GM13976 (cell line): ENCODE results near the gene EVX1.

Source experiments
- DNase-seq: peaks from one replicate; pipeline ENCODE4 v3.0.0; 2012; ENCODE audit warnings: low spot score
- in situ Hi-C: fragments of 300-500 bp; cut with MboI; formaldehyde crosslinking; loops from one replicate; pipeline ENCODE4 v1.12.0; 2022; ENCODE audit warnings: low sequenced_read_pairs, mixed read lengths, inconsistent platforms; ENCODE audit not compliant: unreplicated experiment
- TF ChIP-seq, protein P1 (sequence below): IDR thresholded peaks from 2 replicates; pipeline ENCODE4 v1.5.1; 2012; ENCODE audit warnings: borderline replicate concordance, mild to moderate bottlenecking; ENCODE audit not compliant: insufficient read depth; ENCODE audit errors: extremely low read depth, missing control alignments, control extremely low read depth

Gene EVX1

DNA sequence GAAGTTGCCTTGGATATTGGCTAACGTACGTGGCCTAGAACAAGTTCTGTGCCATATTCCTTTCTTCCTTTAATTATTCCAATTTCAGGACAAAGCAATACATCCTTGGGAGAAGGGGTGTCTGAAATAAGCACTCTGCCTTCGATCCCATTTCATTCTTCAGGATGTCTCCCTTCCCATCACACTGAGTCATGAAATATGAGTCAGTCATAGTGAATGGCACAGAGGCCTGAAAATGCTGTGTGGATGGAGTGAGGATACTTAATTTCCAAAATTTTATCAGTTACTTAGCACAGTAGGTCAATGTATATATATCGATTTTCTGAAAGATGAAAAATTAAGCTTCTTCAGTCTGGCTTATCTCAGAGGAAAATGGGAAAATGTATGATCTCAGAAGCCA is 19.5 kb downstream of the EVX1 start:
- DNase-seq, result no peak
- TF ChIP-seq, protein P1, sequence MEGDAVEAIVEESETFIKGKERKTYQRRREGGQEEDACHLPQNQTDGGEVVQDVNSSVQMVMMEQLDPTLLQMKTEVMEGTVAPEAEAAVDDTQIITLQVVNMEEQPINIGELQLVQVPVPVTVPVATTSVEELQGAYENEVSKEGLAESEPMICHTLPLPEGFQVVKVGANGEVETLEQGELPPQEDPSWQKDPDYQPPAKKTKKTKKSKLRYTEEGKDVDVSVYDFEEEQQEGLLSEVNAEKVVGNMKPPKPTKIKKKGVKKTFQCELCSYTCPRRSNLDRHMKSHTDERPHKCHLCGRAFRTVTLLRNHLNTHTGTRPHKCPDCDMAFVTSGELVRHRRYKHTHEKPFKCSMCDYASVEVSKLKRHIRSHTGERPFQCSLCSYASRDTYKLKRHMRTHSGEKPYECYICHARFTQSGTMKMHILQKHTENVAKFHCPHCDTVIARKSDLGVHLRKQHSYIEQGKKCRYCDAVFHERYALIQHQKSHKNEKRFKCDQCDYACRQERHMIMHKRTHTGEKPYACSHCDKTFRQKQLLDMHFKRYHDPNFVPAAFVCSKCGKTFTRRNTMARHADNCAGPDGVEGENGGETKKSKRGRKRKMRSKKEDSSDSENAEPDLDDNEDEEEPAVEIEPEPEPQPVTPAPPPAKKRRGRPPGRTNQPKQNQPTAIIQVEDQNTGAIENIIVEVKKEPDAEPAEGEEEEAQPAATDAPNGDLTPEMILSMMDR, result no peak
- in situ Hi-C loops, result no loop called here

DNA sequence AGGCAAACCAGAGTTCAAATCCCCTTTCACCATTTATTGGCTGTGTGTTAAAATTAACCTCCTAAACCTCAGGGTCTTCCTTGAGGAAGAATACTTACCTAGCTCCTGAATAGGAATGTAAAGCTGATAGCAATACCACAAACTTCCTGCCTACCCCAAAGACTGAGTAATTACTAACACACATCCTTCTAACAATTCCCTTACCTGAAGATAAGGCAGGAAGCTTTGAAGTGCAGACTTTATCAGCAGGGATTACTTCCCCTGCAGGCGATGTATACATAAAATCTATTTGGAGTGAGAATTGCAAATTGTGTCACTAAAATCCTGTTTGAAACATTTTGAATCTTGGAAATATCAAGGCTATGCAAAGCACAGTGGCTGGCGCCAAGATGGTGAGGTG is 21.2 kb downstream of the EVX1 start:
- DNase-seq, result no peak
- TF ChIP-seq, protein P1, result no peak
- in situ Hi-C loops, result no loop called here

DNA sequence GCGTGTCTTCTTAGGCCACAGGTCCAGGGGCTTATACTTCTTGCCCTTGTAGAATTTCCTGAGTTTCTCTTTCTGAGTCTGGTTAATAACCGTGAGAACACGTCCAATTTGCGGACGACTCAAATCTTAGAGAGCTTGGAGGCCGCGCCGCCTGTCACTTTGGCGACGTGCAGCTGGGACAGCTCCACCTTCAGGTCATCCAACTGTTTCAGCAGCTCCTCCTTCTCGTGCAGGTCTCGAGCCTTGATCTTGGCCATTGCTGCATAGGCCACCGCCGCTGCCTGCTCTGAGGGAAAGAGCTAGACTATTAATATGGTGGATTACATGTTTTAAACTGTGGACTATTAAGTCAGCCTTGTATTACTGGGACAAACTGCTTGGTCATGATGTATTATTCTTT is 26.9 kb downstream of the EVX1 start:
- no peak for DNase-seq
- TF ChIP-seq, protein P1, result no peak
- in situ Hi-C loops, result no loop called here

DNA sequence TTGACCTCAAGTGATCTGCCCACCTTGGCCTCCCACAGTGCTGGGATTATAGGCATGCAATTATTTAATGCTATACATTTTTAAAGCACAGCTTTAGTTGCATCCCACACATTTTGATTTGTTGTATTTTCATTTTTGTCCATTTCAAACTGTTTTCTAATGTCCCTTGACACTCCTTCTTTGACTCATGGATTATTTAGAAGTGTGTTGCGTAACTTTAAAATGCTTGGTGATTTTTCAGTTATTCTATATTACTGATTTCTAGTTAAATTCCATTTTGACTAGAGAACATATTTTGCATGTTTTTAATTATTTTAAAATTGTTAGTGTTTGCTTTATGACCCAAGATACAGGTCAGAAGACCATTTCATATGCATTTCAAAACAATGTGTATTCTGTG is 28.8 kb downstream of the EVX1 start:
- DNase-seq, result no peak
- TF ChIP-seq, protein P1, result no peak
- in situ Hi-C loops, result no loop called here

DNA sequence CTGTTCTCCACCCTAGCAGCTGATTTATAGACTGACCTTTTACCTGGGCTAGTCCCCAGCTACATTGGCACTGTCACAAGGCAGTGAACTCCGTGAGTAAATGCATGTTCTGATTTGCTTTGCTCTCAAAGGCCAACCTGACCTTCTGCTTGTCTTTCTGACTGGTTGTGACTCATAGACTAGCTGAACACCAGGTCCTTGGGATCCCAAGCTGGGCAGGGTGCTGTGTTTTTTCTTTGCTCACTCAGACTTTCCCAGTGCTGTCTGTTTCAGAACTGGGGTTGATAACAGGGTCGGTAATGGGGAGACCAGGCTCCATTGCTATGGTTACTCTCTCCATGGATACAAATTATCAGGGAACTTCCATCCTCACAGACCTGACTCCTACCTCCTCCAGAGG is 35.0 kb downstream of the EVX1 start:
- TF ChIP-seq, protein P1, result no peak
- in situ Hi-C loops, result no loop called here

DNA sequence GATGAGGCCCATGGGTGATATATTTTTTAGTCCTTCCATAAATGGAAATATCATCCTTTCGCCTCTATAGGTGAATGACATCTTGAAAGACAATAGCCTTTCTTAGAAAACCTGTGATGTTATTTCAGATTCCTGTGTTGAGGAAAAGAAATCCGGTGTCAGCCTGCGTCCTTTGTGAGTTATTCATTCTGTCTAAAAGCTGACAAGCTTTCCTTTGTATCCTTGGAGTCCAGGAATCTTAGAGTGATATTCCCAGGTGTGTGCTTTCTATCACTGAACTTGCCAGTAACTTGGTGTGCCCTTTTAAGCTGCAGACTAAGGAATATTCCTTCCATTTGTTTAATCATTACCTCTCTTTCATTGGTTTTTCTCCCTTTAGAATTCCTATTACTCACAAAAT is 41.0 kb downstream of the EVX1 start:
- TF ChIP-seq, protein P1, result no peak
- in situ Hi-C loops, result no loop called here
- DNase-seq, result no peak

More for the DNA sequence above, 35.0 kb downstream of the EVX1 start:
- DNase-seq, result no peak

DNA sequence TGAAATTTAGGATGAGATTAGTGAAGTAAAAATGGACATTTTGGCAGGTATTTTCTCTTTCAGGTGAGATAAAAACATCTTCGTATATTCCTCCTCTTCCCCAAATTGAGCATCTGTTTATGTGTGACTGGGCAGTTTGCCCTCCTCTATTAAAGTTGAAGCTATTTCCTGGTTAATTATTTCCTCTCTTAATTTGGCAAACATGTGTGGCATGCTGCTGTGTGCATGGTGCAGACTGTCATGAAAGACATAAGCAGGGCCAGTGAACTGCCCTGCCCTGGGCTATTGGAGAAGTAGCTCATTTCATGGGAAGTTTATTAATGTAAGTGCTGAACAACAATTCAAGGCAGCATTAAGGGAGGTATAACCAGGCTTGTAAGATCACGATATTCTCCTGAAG is 52.6 kb downstream of the EVX1 start:
- in situ Hi-C loops, result no loop called here
- TF ChIP-seq, protein P1, result no peak
- DNase-seq, result no peak
